22Rv1 (cell line): ENCODE data around the gene ZNF691.
"Not testable (repeated sequence)": the region's sequence is repeated elsewhere in the genome, so short reads cannot be mapped to it uniquely, and the experiment has no call there.

Experiments
- ZFX ChIP-seq: fragments of 450-650 bp; IDR thresholded peaks from 2 replicates; pipeline ENCODE4 v1.6.1; 2017; ENCODE audit warnings: antibody characterized with exemption, borderline replicate concordance
- TF ChIP-seq, protein P1 (sequence below): fragments of 450-650 bp; IDR thresholded peaks from 2 replicates; pipeline ENCODE4 v1.5.1; 2017; ENCODE audit warnings: mild to moderate bottlenecking

DNA sequence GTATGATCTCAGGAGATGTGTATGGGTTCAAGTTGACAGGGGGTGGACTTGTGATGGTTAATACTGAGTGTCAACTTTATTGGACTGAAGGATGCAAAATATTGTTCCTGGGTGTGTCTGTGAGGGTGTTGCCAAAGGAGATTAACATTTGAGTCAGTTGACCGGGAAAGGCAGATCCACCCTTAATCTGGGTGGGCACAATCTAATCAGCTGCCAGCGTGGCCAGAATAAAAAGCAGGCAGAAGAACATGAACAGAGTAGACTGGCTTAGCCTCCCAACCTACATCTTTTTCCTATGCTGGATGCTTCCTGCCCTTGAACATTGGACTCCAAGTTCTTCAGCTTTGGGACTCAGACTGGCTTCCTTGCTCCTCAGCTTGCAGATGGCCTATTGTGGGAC, 23.3 kb downstream of the ZNF691 start:
- TF ChIP-seq, protein P1, sequence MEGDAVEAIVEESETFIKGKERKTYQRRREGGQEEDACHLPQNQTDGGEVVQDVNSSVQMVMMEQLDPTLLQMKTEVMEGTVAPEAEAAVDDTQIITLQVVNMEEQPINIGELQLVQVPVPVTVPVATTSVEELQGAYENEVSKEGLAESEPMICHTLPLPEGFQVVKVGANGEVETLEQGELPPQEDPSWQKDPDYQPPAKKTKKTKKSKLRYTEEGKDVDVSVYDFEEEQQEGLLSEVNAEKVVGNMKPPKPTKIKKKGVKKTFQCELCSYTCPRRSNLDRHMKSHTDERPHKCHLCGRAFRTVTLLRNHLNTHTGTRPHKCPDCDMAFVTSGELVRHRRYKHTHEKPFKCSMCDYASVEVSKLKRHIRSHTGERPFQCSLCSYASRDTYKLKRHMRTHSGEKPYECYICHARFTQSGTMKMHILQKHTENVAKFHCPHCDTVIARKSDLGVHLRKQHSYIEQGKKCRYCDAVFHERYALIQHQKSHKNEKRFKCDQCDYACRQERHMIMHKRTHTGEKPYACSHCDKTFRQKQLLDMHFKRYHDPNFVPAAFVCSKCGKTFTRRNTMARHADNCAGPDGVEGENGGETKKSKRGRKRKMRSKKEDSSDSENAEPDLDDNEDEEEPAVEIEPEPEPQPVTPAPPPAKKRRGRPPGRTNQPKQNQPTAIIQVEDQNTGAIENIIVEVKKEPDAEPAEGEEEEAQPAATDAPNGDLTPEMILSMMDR, result not testable (repeated sequence)
- not testable (repeated sequence) for TF ChIP-seq ZFX
